H1 (cell line): Measurements from ENCODE around the gene ATP6V1G1. TPM values are rescaled to one million over a fixed set of nuclear protein-coding genes. Genes with fewer than 3 reads are reported as not detected.

Experiments
- CTCF ChIA-PET: fragments of 300-600 bp; sonication (Branson Sonifier 250); formaldehyde crosslinking; loops from one replicate; lab custom pipeline; 2021; ENCODE audit not compliant: partially characterized antibody; lab: Charles Lee
- POLR2A ChIA-PET: fragments of 300-600 bp; sonication (Branson Sonifier 250); formaldehyde crosslinking; loops from one replicate; lab custom pipeline; 2021; ENCODE audit warnings: inconsistent platforms; ENCODE audit not compliant: partially characterized antibody; lab: Charles Lee
- DNase-seq, 2 experiments: peaks; one replicate each; pipeline versions ENCODE4 v3.0.0 to v3.0.0-alpha.2; 2010 to 2022; ENCODE audit warnings: low spot score in 2 of 2, low read depth in 1 of 2, mixed read lengths in 1 of 2
- FAIRE-seq: peaks from 2 replicates; lab custom pipeline; 2011; peaks lifted over from hg19 to GRCh38; lab: Jason Lieb, UNC
- H2AFZ ChIP-seq: 2 replicates; pipeline ENCODE4 v1.8.1; 2012; ENCODE audit warnings: low read length, inconsistent platforms
- H2AK5ac ChIP-seq: 2 replicates; pipeline ENCODE4 v1.6.1; 2013; ENCODE audit warnings: low read depth, low read length
- H2BK120ac ChIP-seq: replicated peaks from 2 replicates; pipeline ENCODE3; 2013; ENCODE audit warnings: low read depth, low read length, inconsistent platforms
- H2BK12ac ChIP-seq: 2 replicates; pipeline ENCODE4 v1.6.1; 2013; ENCODE audit warnings: low read depth, low read length
- H2BK15ac ChIP-seq: 2 replicates; pipeline ENCODE4 v1.6.1; 2013; ENCODE audit warnings: low read length
- H2BK20ac ChIP-seq: 2 replicates; pipeline ENCODE4 v1.6.1; 2013; ENCODE audit warnings: low read length
- H2BK5ac ChIP-seq: 2 replicates; pipeline ENCODE4 v1.6.1; 2013; ENCODE audit warnings: low read depth, low read length
- H3K14ac ChIP-seq: 2 replicates; pipeline ENCODE4 v1.6.1; 2013; ENCODE audit warnings: inconsistent platforms; ENCODE audit not compliant: insufficient read length
- H3K18ac ChIP-seq: 2 replicates; pipeline ENCODE4 v1.6.1; 2013; ENCODE audit warnings: low read length; ENCODE audit errors: extremely low read depth
- H3K23ac ChIP-seq: 2 replicates; pipeline ENCODE4 v1.6.1; 2013; ENCODE audit warnings: inconsistent platforms; ENCODE audit not compliant: insufficient read length
- H3K23me2 ChIP-seq: 2 replicates; pipeline ENCODE4 v1.6.1; 2013; ENCODE audit warnings: low read depth, low read length
- H3K27ac ChIP-seq: 2 replicates; pipeline ENCODE4 v1.6.1; 2011; ENCODE audit warnings: low read depth, low read length, inconsistent platforms
- H3K27me3 ChIP-seq, 4 experiments: replicated peaks in 1 of 4; 1 replicate in 1 of 4; 2 replicates in 3 of 4; pipeline versions ENCODE4 v1.6.1 to v1.8.1; 2011 to 2013; ENCODE audit warnings: low read length in 3 of 4, mild to moderate bottlenecking in 3 of 4, inconsistent platforms in 2 of 4, mixed read lengths in 2 of 4, moderate library complexity in 1 of 4; ENCODE audit not compliant: control insufficient read depth in 3 of 4, insufficient read depth in 3 of 4; ENCODE audit errors: extremely low read depth in 1 of 4
- H3K36me3 ChIP-seq, 4 experiments: 2 replicates each; pipeline versions ENCODE4 v1.6.1 to v1.8.1; 2011 to 2013; ENCODE audit warnings: mild to moderate bottlenecking in 4 of 4, low read length in 3 of 4, moderate library complexity in 2 of 4, control low read depth in 1 of 4, inconsistent platforms in 1 of 4; ENCODE audit not compliant: insufficient read depth in 4 of 4, control insufficient read depth in 2 of 4
- H3K4ac ChIP-seq: replicated peaks from 2 replicates; pipeline ENCODE3; 2013; ENCODE audit warnings: low read length, low read depth, mixed read lengths, inconsistent platforms; ENCODE audit not compliant: insufficient read length
- H3K4me1 ChIP-seq, 4 experiments: replicated peaks in 1 of 4; 1 replicate in 1 of 4; 2 replicates in 3 of 4; pipeline versions ENCODE4 v1.6.1 to v1.8.1; 2011 to 2013; ENCODE audit warnings: low read length in 3 of 4, inconsistent platforms in 2 of 4, mixed read lengths in 1 of 4; ENCODE audit not compliant: insufficient read depth in 4 of 4, control insufficient read depth in 3 of 4
- H3K4me2 ChIP-seq, 2 experiments: 2 replicates each; pipeline versions ENCODE4 v1.6.1 to v1.8.1; 2011 to 2013; ENCODE audit warnings: low read depth in 2 of 2, low read length in 2 of 2, control low read depth in 1 of 2, inconsistent platforms in 1 of 2, mild to moderate bottlenecking in 1 of 2; ENCODE audit not compliant: insufficient read depth in 1 of 2
- H3K4me3 ChIP-seq, 4 experiments: fragments of 200-600, 300-600 bp in 1 of 4; sonication (generic), shearing (Covaris generic), sonication (Bioruptor Twin) in 1 of 4; 2 replicates each; pipeline versions ENCODE4 v1.5.1 to v1.8.1; 2011 to 2016; ENCODE audit warnings: low read length in 4 of 4, low read depth in 3 of 4, control low read depth in 2 of 4, inconsistent platforms in 2 of 4, mild to moderate bottlenecking in 2 of 4, mixed read lengths in 1 of 4, moderate library complexity in 1 of 4; ENCODE audit not compliant: insufficient read depth in 2 of 4; ENCODE audit errors: extremely low read depth in 1 of 4
- H3K56ac ChIP-seq: replicated peaks from 2 replicates; pipeline ENCODE3; 2013; ENCODE audit warnings: low read depth, mild to moderate bottlenecking, mixed read lengths, low read length, inconsistent platforms; ENCODE audit not compliant: insufficient read length
- H3K79me1 ChIP-seq: 2 replicates; pipeline ENCODE4 v1.6.1; 2013; ENCODE audit warnings: low read depth, low read length, control low read depth
- H3K79me2 ChIP-seq, 2 experiments: 2 replicates each; pipeline versions ENCODE4 v1.6.1 to v1.8.1; 2012 to 2013; ENCODE audit warnings: low read length in 2 of 2, mild to moderate bottlenecking in 2 of 2, inconsistent platforms in 1 of 2; ENCODE audit not compliant: insufficient read depth in 2 of 2, control insufficient read depth in 1 of 2
- H3K9ac ChIP-seq, 4 experiments: replicated peaks in 1 of 4; 1 replicate in 1 of 4; 2 replicates in 3 of 4; pipeline versions ENCODE4 v1.6.1 to v1.8.1; 2011 to 2013; ENCODE audit warnings: low read depth in 3 of 4, low read length in 3 of 4, control low read depth in 2 of 4, mild to moderate bottlenecking in 2 of 4, moderate library complexity in 2 of 4, inconsistent platforms in 1 of 4; ENCODE audit errors: extremely low read depth in 1 of 4
- H3K9me3 ChIP-seq, 2 experiments: 2 replicates each; pipeline versions ENCODE4 v1.6.1 to v1.8.1; 2012 to 2013; ENCODE audit warnings: mild to moderate bottlenecking in 2 of 2, moderate library complexity in 2 of 2, control low read depth in 1 of 2, inconsistent platforms in 1 of 2, low read depth in 1 of 2, low read length in 1 of 2, mixed read lengths in 1 of 2; ENCODE audit not compliant: insufficient read depth in 2 of 2
- H4K20me1 ChIP-seq, 2 experiments: replicated peaks in 1 of 2; 2 replicates each; pipeline versions ENCODE3 to v1.8.1; 2011 to 2013; ENCODE audit warnings: inconsistent platforms in 2 of 2, low read length in 2 of 2, mild to moderate bottlenecking in 1 of 2; ENCODE audit not compliant: insufficient read depth in 2 of 2, control insufficient read depth in 1 of 2
- H4K5ac ChIP-seq: 2 replicates; pipeline ENCODE4 v1.6.1; 2013; ENCODE audit warnings: low read length, low read depth, mixed read lengths, inconsistent platforms; ENCODE audit not compliant: insufficient read length
- H4K8ac ChIP-seq: 2 replicates; pipeline ENCODE4 v1.8.0; 2013; ENCODE audit warnings: mild to moderate bottlenecking, moderate library complexity, low read length, inconsistent platforms; ENCODE audit not compliant: insufficient read depth; ENCODE audit errors: extremely low read depth
- H4K91ac ChIP-seq: replicated peaks from 2 replicates; pipeline ENCODE3; 2013; ENCODE audit warnings: low read length, mixed read lengths, inconsistent platforms; ENCODE audit not compliant: insufficient read length
- BRCA1 ChIP-seq: IDR thresholded peaks from 2 replicates; pipeline ENCODE4 v1.6.1; 2012; ENCODE audit warnings: low read depth, low read length, improper control_type of control experiment
- CHD1 ChIP-seq: IDR thresholded peaks from 2 replicates; pipeline ENCODE4 v1.6.1; 2012; ENCODE audit warnings: low read depth, low read length, improper control_type of control experiment
- CHD2 ChIP-seq: IDR thresholded peaks from 2 replicates; pipeline ENCODE4 v1.6.1; 2012; ENCODE audit warnings: low read length, improper control_type of control experiment
- GTF2F1 ChIP-seq: IDR thresholded peaks from 2 replicates; pipeline ENCODE4 v1.6.1; 2012; ENCODE audit warnings: low read depth, low read length, improper control_type of control experiment, borderline replicate concordance
- JUN ChIP-seq: IDR thresholded peaks from 2 replicates; pipeline ENCODE4 v1.6.1; 2011; ENCODE audit warnings: low read depth, mild to moderate bottlenecking, improper control_type of control experiment, low read length
- POLR2AphosphoS5 ChIP-seq: IDR thresholded peaks from 2 replicates; pipeline ENCODE4 v1.6.1; 2011; ENCODE audit warnings: low read depth, low read length
- RNF2 ChIP-seq: fragments of 200-900, 300-1000 bp; sonication (generic); IDR thresholded peaks from 2 replicates; pipeline ENCODE4 v1.7.1; 2016; ENCODE audit warnings: borderline replicate concordance, low read depth, mild to moderate bottlenecking, antibody characterized with exemption, low read length; ENCODE audit not compliant: poor library complexity, severe bottlenecking; ENCODE audit errors: missing control alignments
- SRF ChIP-seq: IDR thresholded peaks from 2 replicates; pipeline ENCODE4 v1.6.1; 2011; ENCODE audit warnings: mild to moderate bottlenecking, low read depth, low read length, moderate library complexity
- SUZ12 ChIP-seq: fragments of 200-600 bp; sonication (generic); IDR thresholded peaks from 2 replicates; pipeline ENCODE4 v1.6.1; 2012; ENCODE audit warnings: mild to moderate bottlenecking, inconsistent platforms, low read length, moderate library complexity, mixed read lengths
- TAF7 ChIP-seq: optimal IDR thresholded peaks from 2 replicates; pipeline ENCODE3; 2011; ENCODE audit warnings: low read depth, mild to moderate bottlenecking, inconsistent platforms, low read length, moderate library complexity, borderline replicate concordance
- TEAD4 ChIP-seq: IDR thresholded peaks from 2 replicates; pipeline ENCODE4 v1.6.1; 2012; ENCODE audit warnings: low read depth, low read length, inconsistent platforms, mixed read lengths
- ZNF274 ChIP-seq: IDR thresholded peaks from 2 replicates; pipeline ENCODE4 v1.7.0; 2012; ENCODE audit warnings: low read length, borderline replicate concordance; ENCODE audit errors: extremely low read depth
- WGBS, 2 experiments: shearing (Covaris generic) in 1 of 2; methylation state at CpG; one replicate each; pipeline versions ENCODE4 v1.1.6 to v1.1.7; 2013 to 2015; ENCODE audit warnings: low lambda C conversion rate in 2 of 2, mixed read lengths in 2 of 2, inconsistent platforms in 1 of 2, low coverage in 1 of 2, missing lambda C conversion rate in 1 of 2; ENCODE audit not compliant: insufficient replicate concordance in 2 of 2, insufficient coverage in 1 of 2, insufficient read length in 1 of 2; ENCODE audit errors: extremely low coverage in 1 of 2, missing lambda C conversion rate in 1 of 2; 5-methylcytosine and 5-hydroxymethylcytosine counted together
- polyA plus RNA-seq, 7 experiments: library from polyadenylated mRNA; depleted of rRNA in 3 of 7; stranded (reverse) in 5 of 7; unstranded in 2 of 7; fragments of >200 nt in 5 of 7; fragments of 200-250 nt in 2 of 7; gene quantifications; 1 replicate in 5 of 7; 2 replicates in 1 of 7; 4 replicates in 1 of 7; pipeline versions ENCODE4 v1.2.1 to v1.2.3, GENCODE V29; 2011 to 2013; ENCODE audit warnings: missing spikeins in 2 of 7, mixed read lengths in 2 of 7
- total RNA-seq: library from RNA; stranded (reverse); fragmentation: NEBNext Ultra II Directional; extraction: Animal tissue kit (Norgen Biotek cat#: 25700); gene quantifications from 2 replicates; pipeline ENCODE4 v1.2.1, GENCODE V29; 2021

Gene ATP6V1G1
- total and polyA plus RNA-seq, 2 of the 8 experiments (the other 6 are each of a cell fraction or from before 2014, with no cell fraction given): 112 to 124 TPM

GRCh38 chr9:114571391-114571790, 16.2 kb upstream of the ATP6V1G1 start:
- Histone ChIP-seq H2AFZ (no peak overlapping the region), H3K79me1 (no peaks in the 10 kb centered on the region), H2BK5ac (no peak overlapping the region), H3K4ac (no peak overlapping the region), H3K23me2 (no peaks in the 10 kb centered on the region), H3K27ac (no peak overlapping the region), H3K4me1 (no peaks in the 10 kb centered on the region), H2BK120ac (no peak overlapping the region), H3K18ac (no peak overlapping the region), H3K9me3 (no peaks in the 10 kb centered on the region), H2BK15ac (no peak overlapping the region), H4K20me1 (no peaks in the 10 kb centered on the region), H2AK5ac (no peak overlapping the region), H4K8ac (no peak overlapping the region), H3K36me3 (no peaks in the 10 kb centered on the region), H3K56ac (no peak overlapping the region), H3K79me2 (no peaks in the 10 kb centered on the region), H2BK12ac (no peak overlapping the region), H4K91ac (no peak overlapping the region), H3K4me2 (no peak overlapping the region), H3K9ac (no peak overlapping the region), H3K27me3 (no peaks in the 10 kb centered on the region), H3K23ac (no peak overlapping the region), H3K4me3 (no peak overlapping the region), H4K5ac (no peak overlapping the region), H3K14ac (no peak overlapping the region), H2BK20ac (no peak overlapping the region)
- WGBS, 2 experiments: 97% methylated on average over 3 of the region's 3 CpGs; no CpG with 5 or more reads in 1 of the 2 experiments
- no peak for FAIRE-seq
- no peak for DNase-seq
- ChIA-PET POLR2A (interaction anchor here (0.7 to 1.2 kb wide), 5 partner anchors 16 to 28 kb away, joined by 3 to 4 read pairs (median 3); partner anchors contain the start of gene ATP6V1G1), CTCF (interaction anchor here (0.8 to 1.1 kb wide), 3 partner anchors 11 to 38 kb away, joined by 3 read pairs; no protein-coding TSS in a partner anchor)
- no peak for TF ChIP-seq ZNF274
- no peak for TF ChIP-seq TAF7
- TF ChIP-seq TEAD4: no peak
- TF ChIP-seq SUZ12: no peak
- TF ChIP-seq POLR2AphosphoS5: no peak
- no peak for TF ChIP-seq RNF2
- TF ChIP-seq GTF2F1: no peak
- TF ChIP-seq CHD2: no peak
- no peak for TF ChIP-seq JUN
- TF ChIP-seq SRF: no peak
- TF ChIP-seq BRCA1: no peak
- no peak for TF ChIP-seq CHD1
